Measurements from ENCODE around the gene HEG1.

HEG1 gene

DNA sequence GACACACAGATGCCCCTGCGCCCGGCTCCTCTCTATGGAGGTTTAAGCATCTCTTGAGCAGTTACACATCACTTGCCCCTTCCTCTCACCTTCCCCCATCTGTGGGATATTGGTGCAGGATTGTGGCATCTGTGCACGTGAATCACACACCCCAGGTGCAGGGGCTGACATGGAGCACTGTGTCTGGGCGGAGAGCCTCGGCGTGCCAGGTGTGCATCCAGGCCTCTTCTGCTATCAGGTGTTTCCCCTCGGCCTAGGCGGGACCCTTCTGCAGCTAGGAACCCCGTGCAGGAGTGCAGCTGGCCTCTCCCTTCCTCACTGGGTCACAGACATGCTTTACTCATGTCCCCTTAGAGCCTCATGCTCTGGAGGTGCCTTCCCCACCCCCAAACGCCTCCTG is 87.8 kb downstream of the HEG1 start:
- no peak overlapping the region for H3K27ac ChIP-seq (replicated peaks)
- no peak for DNase-seq (ENCODE audit: low read depth in 1 of 2, low spot score in 1 of 2)
- no peak overlapping the region for H3K4me3 ChIP-seq (replicated peaks; ENCODE audit: insufficient read depth, low read length)
- no peaks in the 10 kb centered on the region for H3K27me3 ChIP-seq (ENCODE audit: insufficient read depth, poor library complexity, severe bottlenecking)
- TF ChIP-seq POLR2AphosphoS5 (IDR thresholded peaks at IDR 0.05; ENCODE audit: low read depth) (no peak), SPI1 (IDR thresholded peaks at IDR 0.05; ENCODE audit: borderline replicate concordance, low read depth) (no peak), GABPA (IDR thresholded peaks at IDR 0.05; ENCODE audit: low read depth) (no peak)
- TF ChIP-seq, protein P1, sequence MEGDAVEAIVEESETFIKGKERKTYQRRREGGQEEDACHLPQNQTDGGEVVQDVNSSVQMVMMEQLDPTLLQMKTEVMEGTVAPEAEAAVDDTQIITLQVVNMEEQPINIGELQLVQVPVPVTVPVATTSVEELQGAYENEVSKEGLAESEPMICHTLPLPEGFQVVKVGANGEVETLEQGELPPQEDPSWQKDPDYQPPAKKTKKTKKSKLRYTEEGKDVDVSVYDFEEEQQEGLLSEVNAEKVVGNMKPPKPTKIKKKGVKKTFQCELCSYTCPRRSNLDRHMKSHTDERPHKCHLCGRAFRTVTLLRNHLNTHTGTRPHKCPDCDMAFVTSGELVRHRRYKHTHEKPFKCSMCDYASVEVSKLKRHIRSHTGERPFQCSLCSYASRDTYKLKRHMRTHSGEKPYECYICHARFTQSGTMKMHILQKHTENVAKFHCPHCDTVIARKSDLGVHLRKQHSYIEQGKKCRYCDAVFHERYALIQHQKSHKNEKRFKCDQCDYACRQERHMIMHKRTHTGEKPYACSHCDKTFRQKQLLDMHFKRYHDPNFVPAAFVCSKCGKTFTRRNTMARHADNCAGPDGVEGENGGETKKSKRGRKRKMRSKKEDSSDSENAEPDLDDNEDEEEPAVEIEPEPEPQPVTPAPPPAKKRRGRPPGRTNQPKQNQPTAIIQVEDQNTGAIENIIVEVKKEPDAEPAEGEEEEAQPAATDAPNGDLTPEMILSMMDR (IDR thresholded peaks at IDR 0.05; ENCODE audit: insufficient read depth, low read length): no peak
- TF ChIP-seq, protein P2, sequence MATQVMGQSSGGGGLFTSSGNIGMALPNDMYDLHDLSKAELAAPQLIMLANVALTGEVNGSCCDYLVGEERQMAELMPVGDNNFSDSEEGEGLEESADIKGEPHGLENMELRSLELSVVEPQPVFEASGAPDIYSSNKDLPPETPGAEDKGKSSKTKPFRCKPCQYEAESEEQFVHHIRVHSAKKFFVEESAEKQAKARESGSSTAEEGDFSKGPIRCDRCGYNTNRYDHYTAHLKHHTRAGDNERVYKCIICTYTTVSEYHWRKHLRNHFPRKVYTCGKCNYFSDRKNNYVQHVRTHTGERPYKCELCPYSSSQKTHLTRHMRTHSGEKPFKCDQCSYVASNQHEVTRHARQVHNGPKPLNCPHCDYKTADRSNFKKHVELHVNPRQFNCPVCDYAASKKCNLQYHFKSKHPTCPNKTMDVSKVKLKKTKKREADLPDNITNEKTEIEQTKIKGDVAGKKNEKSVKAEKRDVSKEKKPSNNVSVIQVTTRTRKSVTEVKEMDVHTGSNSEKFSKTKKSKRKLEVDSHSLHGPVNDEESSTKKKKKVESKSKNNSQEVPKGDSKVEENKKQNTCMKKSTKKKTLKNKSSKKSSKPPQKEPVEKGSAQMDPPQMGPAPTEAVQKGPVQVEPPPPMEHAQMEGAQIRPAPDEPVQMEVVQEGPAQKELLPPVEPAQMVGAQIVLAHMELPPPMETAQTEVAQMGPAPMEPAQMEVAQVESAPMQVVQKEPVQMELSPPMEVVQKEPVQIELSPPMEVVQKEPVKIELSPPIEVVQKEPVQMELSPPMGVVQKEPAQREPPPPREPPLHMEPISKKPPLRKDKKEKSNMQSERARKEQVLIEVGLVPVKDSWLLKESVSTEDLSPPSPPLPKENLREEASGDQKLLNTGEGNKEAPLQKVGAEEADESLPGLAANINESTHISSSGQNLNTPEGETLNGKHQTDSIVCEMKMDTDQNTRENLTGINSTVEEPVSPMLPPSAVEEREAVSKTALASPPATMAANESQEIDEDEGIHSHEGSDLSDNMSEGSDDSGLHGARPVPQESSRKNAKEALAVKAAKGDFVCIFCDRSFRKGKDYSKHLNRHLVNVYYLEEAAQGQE (IDR thresholded peaks at IDR 0.05; ENCODE audit: insufficient replicate concordance, low read depth): no peak

DNA sequence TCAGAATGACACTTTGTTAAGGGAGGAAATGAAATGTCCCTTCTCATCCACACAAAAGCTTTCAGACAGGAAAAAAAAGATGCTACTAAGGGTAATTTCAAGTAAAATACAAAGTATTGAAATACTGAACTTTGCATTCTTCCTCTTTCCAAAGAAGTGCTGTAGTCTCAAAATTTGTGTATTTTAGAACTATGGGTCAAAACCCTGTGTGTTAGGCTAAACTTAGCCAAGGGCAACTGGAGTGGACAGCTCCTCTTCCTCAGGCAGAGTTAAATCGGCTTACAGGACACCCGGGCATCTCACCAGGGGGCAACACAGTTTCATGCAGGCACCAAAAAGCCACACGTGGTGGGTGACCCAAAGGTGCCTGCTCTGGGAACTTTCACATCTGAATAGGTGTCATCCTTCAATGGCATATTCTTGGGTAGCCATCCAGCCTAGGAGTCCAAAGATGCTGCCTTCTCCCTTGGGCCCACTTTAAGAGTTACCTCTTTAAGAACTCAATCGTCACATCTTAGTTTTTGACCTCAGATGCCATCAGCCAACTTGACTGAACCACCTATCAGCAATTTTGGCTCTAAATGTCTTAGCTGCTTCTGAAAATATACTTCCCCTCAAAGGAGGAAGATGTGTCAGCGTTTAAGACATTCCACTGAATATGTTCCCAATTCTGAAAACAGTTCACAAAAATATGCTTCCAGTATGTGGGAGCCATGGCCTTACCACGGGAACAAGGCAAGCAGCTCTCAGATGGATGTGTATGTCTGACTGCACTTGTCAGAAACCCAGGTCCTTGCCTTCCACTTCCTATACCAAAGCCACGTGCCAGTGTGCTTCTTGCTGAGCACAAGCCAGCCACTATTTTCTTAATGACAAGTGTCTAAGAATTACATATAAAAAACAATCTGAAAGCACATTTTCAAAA is 89.0 kb downstream of the HEG1 start:
- H3K27me3 ChIP-seq (ENCODE audit: insufficient read depth, poor library complexity, severe bottlenecking): no peaks in the 10 kb centered on the region
- no peak for DNase-seq (ENCODE audit: low read depth in 1 of 2, low spot score in 1 of 2)
- no peak overlapping the region for H3K4me3 ChIP-seq (replicated peaks; ENCODE audit: insufficient read depth, low read length)
- H3K27ac ChIP-seq (replicated peaks): no peak overlapping the region
- TF ChIP-seq, protein P2 (IDR thresholded peaks at IDR 0.05; ENCODE audit: insufficient replicate concordance, low read depth): no peak
- no peak for TF ChIP-seq POLR2AphosphoS5 (IDR thresholded peaks at IDR 0.05; ENCODE audit: low read depth)
- TF ChIP-seq SPI1 (IDR thresholded peaks at IDR 0.05; ENCODE audit: borderline replicate concordance, low read depth): no peak
- TF ChIP-seq, protein P1 (IDR thresholded peaks at IDR 0.05; ENCODE audit: insufficient read depth, low read length): no peak
- TF ChIP-seq GABPA (IDR thresholded peaks at IDR 0.05; ENCODE audit: low read depth): no peak

DNA sequence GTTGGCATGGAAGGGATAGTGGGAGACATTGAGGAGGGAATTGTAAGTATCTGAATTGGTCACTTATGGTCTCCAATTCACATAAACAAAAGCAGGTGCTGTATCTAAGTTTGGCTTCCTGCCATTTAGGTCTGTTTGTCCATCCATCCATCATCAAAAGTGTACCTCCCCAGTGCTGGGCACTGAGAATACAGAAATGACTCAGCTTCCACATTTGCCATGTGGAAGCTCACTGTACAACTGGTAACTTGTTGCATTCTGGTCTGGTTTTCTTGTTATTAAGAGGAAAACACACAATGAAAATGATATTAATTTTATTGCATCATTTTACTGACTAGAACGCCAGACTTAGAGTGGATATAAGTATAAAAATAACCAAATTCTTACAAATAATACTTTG is 90.4 kb downstream of the HEG1 start:
- DNase-seq (ENCODE audit: low read depth in 1 of 2, low spot score in 1 of 2): no peak
- no peak for TF ChIP-seq SPI1 (IDR thresholded peaks at IDR 0.05; ENCODE audit: borderline replicate concordance, low read depth)
- TF ChIP-seq POLR2AphosphoS5 (IDR thresholded peaks at IDR 0.05; ENCODE audit: low read depth): no peak
- TF ChIP-seq GABPA (IDR thresholded peaks at IDR 0.05; ENCODE audit: low read depth): no peak
- TF ChIP-seq, protein P2 (IDR thresholded peaks at IDR 0.05; ENCODE audit: insufficient replicate concordance, low read depth): no peak
- TF ChIP-seq, protein P1 (IDR thresholded peaks at IDR 0.05; ENCODE audit: insufficient read depth, low read length): no peak
- Histone ChIP-seq H3K27ac (replicated peaks) (no peak overlapping the region), H3K27me3 (ENCODE audit: insufficient read depth, poor library complexity, severe bottlenecking) (no peaks in the 10 kb centered on the region), H3K4me3 (replicated peaks; ENCODE audit: insufficient read depth, low read length) (no peak overlapping the region)

All from HL-60 (cell line).